HG03060 (cell line): Measurements from ENCODE around the gene CACNA1C.

ENCODE experiments used
- ATAC-seq: cut with Tn5 transposase; IDR thresholded peaks from one replicate; pipeline ENCODE4 v1.9.1; 2021; ENCODE audit warnings: low read depth, moderate number of reproducible peaks; ENCODE audit not compliant: unreplicated experiment

Gene CACNA1C

DNA sequence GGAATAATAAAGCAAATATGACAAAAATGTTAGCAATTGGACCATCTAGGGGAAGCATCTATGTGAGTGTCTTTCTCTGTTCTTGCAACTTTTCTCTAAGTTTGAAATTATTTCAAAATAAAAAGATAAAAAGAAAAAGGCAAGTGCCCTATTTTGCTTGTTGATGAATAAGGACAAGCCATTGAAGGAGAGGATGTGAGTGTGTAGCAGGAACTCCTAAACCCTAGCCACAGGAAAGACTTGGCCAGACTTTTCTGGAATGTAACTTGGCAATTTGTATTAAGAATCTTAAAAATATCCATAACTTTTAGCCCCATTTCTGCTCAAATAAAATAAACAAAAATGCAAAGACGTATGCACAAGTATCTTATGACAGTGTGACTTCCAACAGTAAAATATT lies 279.4 kb downstream of the CACNA1C start:
- ATAC-seq: no peak

DNA sequence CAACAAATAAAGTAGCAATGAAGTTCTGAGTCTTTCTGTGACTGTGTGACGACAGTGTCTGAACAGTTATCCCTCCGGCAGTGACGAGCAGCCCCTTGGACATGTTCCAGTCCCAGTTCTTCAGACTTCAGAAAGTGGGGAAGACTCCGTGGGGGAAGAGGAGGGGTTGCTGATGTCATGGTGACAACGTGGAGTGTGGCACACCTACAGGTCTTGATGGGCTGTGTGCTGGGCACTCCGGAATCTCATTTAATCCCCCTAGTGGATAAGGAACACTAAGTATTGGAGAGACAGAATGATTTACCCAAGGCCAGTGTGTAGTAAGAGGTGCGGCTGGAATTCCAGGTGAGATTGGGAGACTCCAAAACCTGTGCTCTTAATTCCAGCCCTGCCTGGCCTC lies 280.2 kb downstream of the CACNA1C start:
- no peak for ATAC-seq

DNA sequence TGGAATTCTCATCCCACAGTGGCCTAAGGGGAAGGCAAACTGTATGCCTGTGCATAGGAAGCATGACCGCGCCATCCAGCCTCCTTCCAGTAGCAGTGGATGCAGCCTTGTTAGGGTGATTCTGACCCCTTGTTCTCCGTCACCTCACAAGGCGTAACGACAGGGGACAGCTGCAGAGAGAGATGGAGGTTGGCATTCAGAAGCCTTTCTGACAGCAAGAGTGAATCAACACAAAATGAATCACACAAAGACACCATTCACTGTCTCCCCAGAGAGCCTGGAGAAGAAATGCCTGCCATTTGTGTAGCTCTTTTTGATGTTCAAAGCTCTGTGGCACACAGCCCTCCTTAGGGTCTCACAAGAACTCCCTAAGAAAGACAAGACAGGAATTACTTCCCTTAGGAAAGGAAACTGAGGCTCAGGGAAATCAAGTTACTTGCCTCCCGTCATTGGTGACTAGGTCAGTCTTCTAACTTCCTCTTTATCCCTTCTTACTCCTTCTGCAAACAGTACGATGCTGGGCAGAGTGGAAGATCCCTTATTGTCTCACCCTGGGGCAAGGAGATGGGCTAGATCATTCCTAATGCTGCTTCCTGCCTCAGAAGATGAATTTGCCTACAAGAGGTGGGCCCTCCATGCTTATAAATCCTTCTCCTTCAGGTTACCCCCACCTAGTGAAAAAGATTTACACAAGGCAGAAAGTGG lies 280.9 kb downstream of the CACNA1C start:
- ATAC-seq: no peak

DNA sequence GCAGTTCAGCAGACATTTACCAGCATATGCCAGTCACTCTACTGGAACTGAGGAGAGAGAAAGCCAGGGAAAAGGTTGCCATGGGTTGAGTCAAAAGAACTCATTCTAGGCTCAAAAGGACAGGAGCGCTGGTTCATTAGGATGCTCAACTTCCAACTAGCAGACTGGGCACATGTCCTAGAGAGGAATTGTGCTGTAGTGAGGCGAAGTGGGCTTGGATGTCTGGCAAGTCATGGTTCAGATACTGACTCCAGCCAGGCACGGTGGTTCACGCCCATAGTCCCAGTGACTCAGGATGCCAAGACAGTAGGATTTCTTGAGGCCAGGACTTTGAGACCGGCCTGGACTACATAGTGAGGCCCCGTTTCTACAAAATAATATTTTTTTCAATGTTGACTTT lies 281.5 kb downstream of the CACNA1C start:
- ATAC-seq: no peak

DNA sequence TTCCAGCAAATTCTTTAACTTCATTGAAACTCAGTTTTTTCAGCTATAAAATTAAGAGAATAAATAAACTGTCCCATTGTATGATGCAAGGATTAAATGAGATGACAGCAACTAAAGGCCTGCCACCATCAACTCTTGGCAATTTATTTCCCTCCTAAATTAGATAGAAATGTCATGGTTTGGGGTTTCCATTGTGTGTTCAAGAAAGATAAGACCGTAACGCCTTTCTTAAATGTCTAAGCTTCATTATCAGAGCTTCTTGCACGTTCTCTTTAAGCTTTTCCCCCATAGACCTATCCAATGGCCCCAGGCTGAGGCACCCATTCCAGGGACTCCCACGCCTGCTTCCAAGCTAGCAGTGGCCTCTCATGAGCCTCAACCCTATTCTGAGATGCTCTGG lies 281.9 kb downstream of the CACNA1C start:
- ATAC-seq: no peak

DNA sequence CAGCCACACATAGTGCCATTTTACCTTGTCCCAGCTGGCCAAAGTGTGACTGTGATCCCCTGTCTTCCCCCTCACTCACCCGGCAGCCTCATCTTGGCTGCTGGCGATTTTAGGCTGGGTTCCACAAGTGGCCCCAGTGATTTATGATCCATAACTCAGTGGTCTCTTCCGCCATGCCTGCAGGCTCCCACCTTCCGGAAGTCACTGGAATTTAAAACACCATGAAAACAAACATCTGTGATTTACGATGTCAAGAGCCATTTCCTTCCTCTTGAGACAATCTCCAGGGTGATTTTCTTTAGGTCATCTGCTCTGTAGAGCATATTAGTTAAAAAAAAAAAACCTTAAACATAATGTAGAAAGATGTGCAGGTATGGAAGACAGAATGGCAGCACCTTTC lies 282.3 kb downstream of the CACNA1C start:
- no peak for ATAC-seq

DNA sequence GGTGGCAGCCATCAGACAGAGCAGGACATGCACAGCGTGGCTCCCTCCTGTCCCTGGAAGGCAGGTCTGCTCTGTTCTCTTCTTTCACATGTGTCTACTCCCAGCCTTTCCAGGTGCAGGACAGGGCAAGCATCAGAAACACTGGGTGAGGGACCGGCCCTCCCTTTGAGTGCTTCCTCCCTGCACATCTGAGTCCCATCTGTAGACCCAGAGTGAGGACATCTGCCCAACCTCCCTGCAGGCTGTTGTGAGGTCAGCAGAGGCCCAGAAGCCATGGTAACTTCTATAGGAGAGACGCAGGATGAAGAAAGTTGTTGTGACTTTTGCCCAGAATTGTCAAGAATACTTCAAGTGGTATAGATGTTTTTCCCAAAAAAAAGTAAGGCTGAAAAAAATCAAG lies 282.7 kb downstream of the CACNA1C start:
- no peak for ATAC-seq

DNA sequence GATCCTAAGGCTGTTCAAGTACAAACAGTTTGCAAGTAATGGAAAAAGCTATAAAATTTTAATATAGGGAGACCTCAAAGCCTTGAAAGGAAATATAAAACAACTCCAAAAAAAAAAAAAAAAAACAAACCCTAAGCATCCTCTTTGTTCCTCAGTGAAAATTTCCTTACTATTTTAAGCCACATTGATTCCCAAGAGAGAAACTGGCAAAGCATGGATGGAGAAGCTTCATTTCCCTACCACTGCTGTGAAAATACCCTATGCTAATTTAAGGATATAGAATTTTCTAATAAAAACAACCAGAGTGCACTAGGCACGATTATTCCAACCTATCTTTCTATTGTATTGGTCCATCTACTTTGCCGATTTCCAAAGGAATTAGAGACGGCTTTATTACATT lies 283.1 kb downstream of the CACNA1C start:
- no peak for ATAC-seq

DNA sequence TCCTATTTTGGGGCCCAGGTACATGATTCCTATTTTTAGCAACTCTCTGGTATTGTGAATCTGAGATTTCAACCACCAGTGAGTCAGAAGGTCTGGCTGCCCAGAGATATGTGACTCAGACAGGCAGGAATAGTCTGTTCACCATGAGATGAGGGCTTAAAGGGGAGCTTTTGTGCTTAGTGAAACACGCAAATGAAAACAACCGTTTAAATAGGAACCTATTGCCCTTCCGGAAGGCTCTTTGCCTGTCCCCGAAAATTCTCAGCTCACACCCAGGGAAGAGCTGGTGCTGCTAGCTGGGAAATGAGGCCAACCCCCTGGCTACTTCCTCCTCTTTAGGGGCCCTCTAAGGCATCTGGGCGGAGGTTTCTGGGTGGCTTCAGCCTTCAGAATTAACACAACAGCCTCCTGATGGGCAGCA lies 283.6 kb downstream of the CACNA1C start:
- ATAC-seq: peak; percentile 93

DNA sequence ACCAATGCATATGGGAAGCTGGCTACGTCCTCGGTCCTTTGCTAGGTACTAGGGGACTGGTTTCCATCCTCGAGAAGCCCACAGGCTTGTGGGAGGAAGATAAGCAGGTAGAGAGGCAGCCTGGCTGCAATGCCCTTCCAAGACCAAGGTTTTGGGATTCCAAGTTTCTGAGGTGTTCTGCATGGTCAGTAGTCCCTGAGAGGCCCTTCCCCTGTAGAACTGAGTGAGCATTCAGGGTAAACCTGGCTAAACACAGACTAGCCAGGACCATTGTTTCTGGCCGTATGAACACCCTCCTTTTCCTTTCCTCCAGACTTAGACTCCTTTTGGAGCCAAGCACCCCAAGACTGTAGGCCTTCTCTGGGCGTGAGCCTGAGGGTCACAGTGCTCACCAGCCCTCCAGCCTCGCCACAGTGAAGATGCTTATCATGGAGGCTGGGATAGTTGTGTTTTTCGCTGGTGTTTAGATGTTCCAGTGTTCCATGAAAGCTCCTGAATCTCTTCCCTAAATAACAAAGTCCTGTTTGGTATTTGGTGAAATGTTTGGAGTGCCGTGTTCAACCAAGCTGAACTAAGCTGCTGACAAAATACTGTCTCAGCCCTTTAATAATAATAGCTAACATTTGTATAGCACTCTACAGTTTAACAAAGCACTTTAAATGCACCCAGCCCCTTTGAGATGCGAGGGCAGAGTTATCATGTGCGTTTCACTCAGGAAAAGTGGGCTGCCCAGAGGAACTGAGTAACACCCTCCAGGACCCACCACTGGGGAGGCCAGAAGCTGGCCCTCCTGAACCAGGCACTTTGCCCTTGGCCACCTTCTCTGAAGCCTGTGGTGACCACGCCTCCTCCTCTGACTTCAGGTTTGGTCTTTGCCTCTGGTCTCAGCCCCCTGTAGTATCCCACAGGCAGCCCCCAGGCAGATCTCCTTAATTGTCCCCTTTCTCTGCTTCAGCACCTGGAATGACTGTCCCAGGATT lies 284.5 kb downstream of the CACNA1C start:
- no peak for ATAC-seq

DNA sequence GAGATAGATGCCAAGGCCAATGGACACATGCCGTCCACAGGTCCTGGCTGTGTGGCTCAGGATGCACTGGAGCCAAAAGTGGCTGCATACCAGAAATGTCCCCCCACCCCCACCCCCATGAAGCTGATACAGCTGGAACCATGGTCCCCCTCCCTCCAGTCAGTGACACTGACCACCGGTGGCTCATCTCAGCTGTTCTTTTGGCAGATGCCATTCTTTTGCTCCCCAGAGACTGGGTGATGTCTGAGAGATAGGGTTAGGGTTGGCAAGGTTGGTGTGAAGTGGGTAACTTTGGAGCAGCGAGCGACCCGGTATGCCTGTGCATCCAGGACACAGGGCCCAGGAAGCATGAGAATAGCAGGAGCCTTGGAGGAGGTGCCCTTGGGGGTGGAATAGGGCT lies 285.6 kb downstream of the CACNA1C start:
- ATAC-seq: no peak

DNA sequence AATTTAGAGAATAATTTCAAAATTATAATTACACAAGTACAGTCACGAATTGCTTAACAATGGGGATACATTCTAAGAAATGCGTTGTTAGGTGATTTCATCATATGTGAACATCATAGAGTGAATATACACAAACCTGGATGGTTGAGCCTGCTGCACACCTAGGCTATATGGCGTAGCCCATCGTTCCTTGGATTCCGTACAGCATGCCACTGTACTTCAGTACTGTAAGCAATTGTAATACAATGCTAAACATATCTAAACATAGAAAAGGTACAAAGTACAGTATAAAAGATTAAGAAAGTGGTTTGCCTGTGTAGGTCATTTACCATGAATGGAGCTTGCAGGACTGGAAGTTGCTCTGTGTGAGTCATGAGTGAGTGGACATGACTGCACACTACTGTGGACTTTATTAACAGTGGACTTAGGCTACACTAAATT lies 286.2 kb downstream of the CACNA1C start:
- no peak for ATAC-seq

DNA sequence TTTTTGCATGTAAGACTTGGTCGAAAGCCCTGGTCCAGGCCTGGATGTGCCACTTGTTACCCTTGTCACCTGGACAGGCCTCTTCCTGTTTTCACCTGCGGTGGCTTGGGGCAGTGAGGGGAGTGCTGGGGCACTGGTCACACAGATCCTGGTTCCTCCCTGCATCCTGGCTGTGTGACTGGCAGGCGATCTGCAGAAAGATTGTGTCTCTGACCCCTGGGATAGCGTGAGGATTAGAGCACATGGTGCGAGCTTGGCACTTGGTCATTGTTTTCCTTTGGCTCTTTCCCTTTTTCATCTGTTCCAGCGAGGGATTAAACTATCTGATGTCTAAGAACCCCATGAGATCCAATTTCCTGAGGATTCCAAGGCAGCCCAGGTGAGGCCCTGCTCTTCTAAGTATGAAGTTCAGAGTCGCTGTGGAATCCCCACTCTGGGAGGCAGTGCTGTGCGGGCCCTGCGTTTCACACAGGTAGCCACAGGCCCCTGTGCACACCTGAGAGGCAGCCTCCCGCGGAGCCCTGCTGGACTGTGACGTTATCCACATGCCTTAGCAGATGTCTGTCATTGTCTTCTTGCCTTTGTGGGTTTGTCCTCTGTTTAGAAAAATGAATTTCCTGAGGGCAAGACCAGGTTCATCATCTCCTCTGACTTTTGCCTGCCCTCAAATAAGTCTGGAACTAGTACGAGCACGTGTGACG lies 288.4 kb downstream of the CACNA1C start:
- no peak for ATAC-seq

DNA sequence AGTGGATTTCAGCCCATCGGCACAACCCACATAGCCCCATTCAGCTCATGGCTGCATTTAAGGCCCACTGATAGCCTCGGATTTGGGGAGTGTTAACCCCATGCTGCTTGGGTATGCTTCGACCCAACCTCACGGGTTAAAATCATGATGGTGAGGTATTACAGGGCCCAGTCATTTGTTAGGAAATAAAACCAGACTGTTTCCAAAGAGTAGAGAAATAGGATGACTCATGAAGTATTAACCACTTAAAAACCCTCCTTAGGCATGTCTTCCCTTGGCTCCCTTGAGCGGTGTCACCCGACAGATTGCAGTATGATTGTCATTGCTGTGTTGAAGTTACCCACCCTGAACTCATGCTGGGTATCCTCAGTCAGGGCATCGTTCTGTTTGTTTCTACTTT lies 289.1 kb downstream of the CACNA1C start:
- ATAC-seq: no peak

DNA sequence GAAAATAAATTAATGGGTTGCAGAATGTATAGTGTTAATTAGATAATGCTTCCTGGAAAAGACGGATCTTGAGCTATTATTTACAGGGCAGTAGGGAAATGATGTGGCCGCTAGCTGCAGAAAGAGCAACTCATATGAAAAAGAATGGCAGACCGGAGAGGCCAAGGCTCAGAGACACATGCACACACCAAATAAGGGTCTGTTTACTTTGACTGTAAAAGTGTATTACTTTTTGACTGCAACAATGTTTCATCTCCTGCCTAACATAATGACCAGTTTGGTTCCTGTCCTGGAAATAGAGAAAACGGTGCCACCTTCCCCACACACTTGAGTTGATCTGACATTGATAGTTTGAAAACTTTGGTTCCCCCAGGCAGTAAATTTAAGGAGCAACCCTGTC lies 290.9 kb downstream of the CACNA1C start:
- ATAC-seq: no peak

DNA sequence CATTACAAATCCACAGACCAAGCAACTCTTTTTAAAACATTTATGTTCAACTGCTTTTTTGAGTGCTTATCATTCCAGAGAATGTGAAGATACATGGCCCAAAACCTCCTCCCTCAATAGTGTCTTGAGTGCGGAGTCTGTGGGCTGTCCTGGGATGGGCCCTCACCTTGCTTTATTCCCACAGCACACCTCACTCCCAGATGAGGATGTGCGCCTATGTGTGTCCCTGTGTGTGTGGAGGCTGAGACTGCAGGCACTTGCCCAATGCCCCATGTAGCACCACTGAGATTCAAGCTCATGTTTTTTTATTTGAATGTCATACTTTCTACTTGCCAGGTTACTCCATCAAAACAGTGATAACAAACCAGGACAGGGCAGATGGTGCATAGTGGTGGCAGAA lies 291.7 kb downstream of the CACNA1C start:
- ATAC-seq: no peak

DNA sequence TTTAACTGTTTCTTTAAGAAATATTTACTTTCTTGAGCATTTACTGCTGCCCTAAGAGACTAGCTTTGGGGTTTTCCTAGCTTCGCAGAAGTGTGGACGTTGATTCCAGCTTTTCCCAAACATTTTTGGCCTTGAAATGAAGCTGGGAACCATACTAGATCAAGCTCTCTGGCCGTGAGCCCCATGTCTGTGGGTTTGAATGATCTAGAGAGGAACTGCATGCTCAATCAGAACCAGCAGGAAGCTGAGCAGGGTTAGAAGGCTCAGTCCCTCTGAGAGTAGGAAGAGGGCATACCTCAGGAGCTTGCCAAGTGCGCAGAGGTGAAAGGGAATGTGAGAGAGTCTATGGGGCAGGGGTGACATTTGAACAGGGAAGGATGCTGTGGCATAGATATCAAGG lies 292.1 kb downstream of the CACNA1C start:
- ATAC-seq: no peak

DNA sequence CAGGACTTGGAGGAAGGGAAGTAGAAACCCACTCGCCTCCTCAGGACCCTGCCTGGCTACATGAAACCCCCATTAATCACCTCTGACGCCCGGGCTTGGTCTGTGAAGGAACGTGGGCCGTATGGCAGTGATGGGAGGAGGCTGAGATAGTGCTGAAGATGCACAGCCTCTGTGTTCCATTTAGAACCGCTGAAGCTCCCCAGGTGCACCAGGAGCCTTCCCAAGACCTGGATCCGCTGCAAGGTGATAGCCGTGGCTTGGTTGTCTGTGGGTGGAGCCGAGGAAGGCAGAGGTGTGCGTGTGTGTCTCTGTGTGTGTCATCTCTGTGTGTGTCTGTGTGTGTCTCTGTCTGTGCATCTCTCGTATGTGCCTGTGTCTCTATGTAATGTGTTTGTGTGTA lies 293.1 kb downstream of the CACNA1C start:
- ATAC-seq: no peak

DNA sequence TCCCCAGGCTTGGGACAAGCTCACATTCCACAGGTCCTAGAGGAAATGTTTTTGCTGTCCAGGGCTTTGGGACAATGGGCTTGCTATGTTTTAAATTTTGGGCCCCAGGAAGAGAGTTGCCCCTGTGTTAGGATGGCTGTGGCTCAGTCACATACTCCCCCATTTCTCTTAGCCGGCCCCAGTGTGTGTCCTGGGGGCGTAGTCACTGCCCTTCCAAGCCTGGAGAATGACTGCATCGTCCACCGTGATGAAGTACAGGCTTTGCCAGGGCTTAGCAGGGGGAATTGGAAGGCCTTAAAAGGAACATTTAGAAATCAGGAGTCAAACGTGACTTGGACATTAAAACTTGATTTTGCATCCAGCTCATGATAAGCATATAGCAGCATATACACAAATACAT lies 293.6 kb downstream of the CACNA1C start:
- ATAC-seq: no peak

DNA sequence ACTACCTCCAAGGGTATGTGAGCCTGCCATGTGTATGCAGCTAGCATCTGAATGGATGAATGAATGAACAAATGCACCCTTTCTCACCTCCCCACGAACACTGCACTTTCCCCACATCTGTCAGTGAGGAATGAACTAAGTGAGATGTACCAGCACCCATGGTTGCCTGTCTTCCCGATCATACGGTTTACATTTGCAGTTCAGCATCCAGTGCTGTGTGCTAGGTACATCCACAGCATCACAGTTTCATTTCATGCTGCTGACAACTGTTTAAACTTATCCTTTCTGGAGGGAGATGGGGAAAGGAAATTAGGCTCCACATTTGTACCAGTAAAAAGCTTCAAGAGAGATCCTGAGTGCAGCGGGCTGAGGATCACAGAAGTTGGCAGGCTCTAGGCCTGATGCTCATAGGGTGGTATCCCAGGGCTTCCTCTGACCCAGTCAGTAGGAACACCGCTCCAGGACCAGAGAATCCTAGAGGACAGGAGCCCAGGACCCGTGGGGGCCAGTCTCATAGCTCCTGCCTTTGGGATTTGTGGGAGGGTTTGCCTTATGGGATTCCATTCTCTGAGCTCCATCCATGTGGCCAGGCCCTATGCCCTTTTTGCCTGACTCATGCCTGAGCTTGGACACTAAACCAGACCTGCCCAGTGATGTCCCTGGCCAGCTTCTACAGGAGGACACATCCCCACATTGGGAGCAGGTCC lies 294.5 kb downstream of the CACNA1C start:
- ATAC-seq: no peak
